Measurements from ENCODE around the gene AP2M1. TPM values are rescaled to one million over a fixed set of nuclear protein-coding genes. Genes with fewer than 3 reads are reported as not detected.

AP2M1 gene
- total and polyA plus RNA-seq, 2 of the 13 experiments (the other 11 are each of a cell fraction or from before 2014, with no cell fraction given), result 126 to 146 TPM

DNA sequence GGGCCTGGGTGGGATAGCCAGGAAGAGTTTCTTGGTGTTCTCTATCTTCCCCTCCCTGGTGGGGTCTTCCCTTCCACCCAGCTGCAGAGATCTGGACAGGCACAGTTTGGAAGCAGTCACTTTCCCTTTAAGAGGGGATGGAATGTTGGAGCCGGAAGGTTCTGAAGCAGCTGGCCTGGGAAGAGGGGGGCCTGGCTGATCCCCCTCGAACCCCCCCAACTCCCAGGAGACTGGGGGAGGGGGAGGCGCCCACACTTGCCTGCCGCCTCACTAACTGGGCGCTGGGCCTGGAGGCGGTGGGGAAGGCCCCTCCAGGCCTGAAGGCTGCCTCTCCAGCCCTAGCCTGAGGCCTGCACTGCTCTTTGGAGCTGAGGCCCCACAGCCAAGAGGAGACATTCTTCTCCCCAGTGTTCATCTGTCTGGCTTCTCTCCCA lies 18.1 kb upstream of the AP2M1 start (continued):
- TF ChIP-seq, protein P1, sequence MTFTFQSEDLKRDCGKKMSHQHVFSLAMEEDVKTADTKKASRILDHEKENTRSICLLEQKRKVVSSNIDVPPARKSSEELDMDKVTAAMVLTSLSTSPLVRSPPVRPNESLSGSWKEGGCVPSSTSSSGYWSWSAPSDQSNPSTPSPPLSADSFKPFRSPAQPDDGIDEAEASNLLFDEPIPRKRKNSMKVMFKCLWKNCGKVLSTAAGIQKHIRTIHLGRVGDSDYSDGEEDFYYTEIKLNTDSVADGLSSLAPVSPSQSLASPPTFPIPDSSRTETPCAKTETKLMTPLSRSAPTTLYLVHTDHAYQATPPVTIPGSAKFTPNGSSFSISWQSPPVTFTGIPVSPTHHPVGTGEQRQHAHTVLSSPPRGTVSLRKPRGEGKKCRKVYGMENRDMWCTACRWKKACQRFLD (CRISPR knock-in tag; IDR thresholded peaks at IDR 0.05; ENCODE audit: borderline replicate concordance), result 0 out of 2 replicates have a peak, but pooled peaks have one; percentile 21
- TF ChIP-seq ZNF639 (CRISPR knock-in tag; conservative IDR thresholded peaks at IDR 0.05) (peak; percentile 22; the same call in 1 of the 2 replicates), ZNF740 (CRISPR knock-in tag; IDR thresholded peaks at IDR 0.05) (peak; percentile 71; the same call in 1 of the 2 replicates), PRDM4 (CRISPR knock-in tag; IDR thresholded peaks at IDR 0.05; ENCODE audit: borderline replicate concordance) (0 out of 2 replicates have a peak, but pooled peaks have one; percentile 29), NR2F6 (IDR thresholded peaks at IDR 0.05) (no peak), NR2F6 (CRISPR knock-in tag; IDR thresholded peaks at IDR 0.05) (no peak; the same call in 1 of the 2 replicates), U2AF1 (optimal IDR thresholded peaks at IDR 0.05; ENCODE audit: low read depth, low read length) (no peak), DRAP1 (CRISPR knock-in tag; IDR thresholded peaks at IDR 0.05) (no peak; the same call in 1 of the 2 replicates), HMGXB4 (CRISPR knock-in tag; IDR thresholded peaks at IDR 0.05; ENCODE audit: borderline replicate concordance in 1 of 2, low read depth in 1 of 2) (peak in 1 of 2 experiments; percentile 71; a peak in 2 of 4 replicates), ZFY (CRISPR knock-in tag; IDR thresholded peaks at IDR 0.05) (peak; percentile 77), KLF9 (CRISPR knock-in tag; IDR thresholded peaks at IDR 0.05; ENCODE audit: low read depth) (no peak), ZNF570 (CRISPR knock-in tag; IDR thresholded peaks at IDR 0.05; ENCODE audit: borderline replicate concordance) (no peak), ETV5 (CRISPR knock-in tag; IDR thresholded peaks at IDR 0.05; ENCODE audit: borderline replicate concordance) (peak; percentile 55; the same call in 1 of the 2 replicates), MEF2D (CRISPR knock-in tag; IDR thresholded peaks at IDR 0.05) (no peak; the same call in 1 of the 2 replicates), ZNF850 (CRISPR knock-in tag; conservative IDR thresholded peaks at IDR 0.05) (no peak), ZNF235 (CRISPR knock-in tag; IDR thresholded peaks at IDR 0.05; ENCODE audit: borderline replicate concordance) (0 out of 2 replicates have a peak, but pooled peaks have one; percentile 78), ZNF605 (CRISPR knock-in tag; IDR thresholded peaks at IDR 0.05) (peak; percentile 58; the same call in 1 of the 2 replicates), RAD21 (CRISPR knock-in tag; IDR thresholded peaks at IDR 0.05) (no peak), NCOA2 (CRISPR knock-in tag; IDR thresholded peaks at IDR 0.05) (no peak)
